H1 (cell line): ENCODE data around the gene GNG11. TPM values are rescaled to one million over a fixed set of nuclear protein-coding genes. Genes with fewer than 3 reads are reported as not detected.

Source experiments
- CTCF ChIA-PET: fragments of 300-600 bp; sonication (Branson Sonifier 250); formaldehyde crosslinking; loops from one replicate; lab custom pipeline; 2021; ENCODE audit not compliant: partially characterized antibody; lab: Charles Lee
- POLR2A ChIA-PET: fragments of 300-600 bp; sonication (Branson Sonifier 250); formaldehyde crosslinking; loops from one replicate; lab custom pipeline; 2021; ENCODE audit warnings: inconsistent platforms; ENCODE audit not compliant: partially characterized antibody; lab: Charles Lee
- DNase-seq, 2 experiments: peaks; one replicate each; pipeline versions ENCODE4 v3.0.0 to v3.0.0-alpha.2; 2010 to 2022; ENCODE audit warnings: low spot score in 2 of 2, low read depth in 1 of 2, mixed read lengths in 1 of 2
- FAIRE-seq: peaks from 2 replicates; lab custom pipeline; 2011; peaks lifted over from hg19 to GRCh38; lab: Jason Lieb, UNC
- H2AFZ ChIP-seq: 2 replicates; pipeline ENCODE4 v1.8.1; 2012; ENCODE audit warnings: low read length, inconsistent platforms
- H2AK5ac ChIP-seq: 2 replicates; pipeline ENCODE4 v1.6.1; 2013; ENCODE audit warnings: low read depth, low read length
- H2BK120ac ChIP-seq: replicated peaks from 2 replicates; pipeline ENCODE3; 2013; ENCODE audit warnings: low read depth, low read length, inconsistent platforms
- H2BK12ac ChIP-seq: 2 replicates; pipeline ENCODE4 v1.6.1; 2013; ENCODE audit warnings: low read depth, low read length
- H2BK15ac ChIP-seq: 2 replicates; pipeline ENCODE4 v1.6.1; 2013; ENCODE audit warnings: low read length
- H2BK20ac ChIP-seq: 2 replicates; pipeline ENCODE4 v1.6.1; 2013; ENCODE audit warnings: low read length
- H2BK5ac ChIP-seq: 2 replicates; pipeline ENCODE4 v1.6.1; 2013; ENCODE audit warnings: low read depth, low read length
- H3K14ac ChIP-seq: 2 replicates; pipeline ENCODE4 v1.6.1; 2013; ENCODE audit warnings: inconsistent platforms; ENCODE audit not compliant: insufficient read length
- H3K18ac ChIP-seq: 2 replicates; pipeline ENCODE4 v1.6.1; 2013; ENCODE audit warnings: low read length; ENCODE audit errors: extremely low read depth
- H3K23ac ChIP-seq: 2 replicates; pipeline ENCODE4 v1.6.1; 2013; ENCODE audit warnings: inconsistent platforms; ENCODE audit not compliant: insufficient read length
- H3K23me2 ChIP-seq: 2 replicates; pipeline ENCODE4 v1.6.1; 2013; ENCODE audit warnings: low read depth, low read length
- H3K27ac ChIP-seq: 2 replicates; pipeline ENCODE4 v1.6.1; 2011; ENCODE audit warnings: low read depth, low read length, inconsistent platforms
- H3K27me3 ChIP-seq, 4 experiments: replicated peaks in 1 of 4; 1 replicate in 1 of 4; 2 replicates in 3 of 4; pipeline versions ENCODE4 v1.6.1 to v1.8.1; 2011 to 2013; ENCODE audit warnings: low read length in 3 of 4, mild to moderate bottlenecking in 3 of 4, inconsistent platforms in 2 of 4, mixed read lengths in 2 of 4, moderate library complexity in 1 of 4; ENCODE audit not compliant: control insufficient read depth in 3 of 4, insufficient read depth in 3 of 4; ENCODE audit errors: extremely low read depth in 1 of 4
- H3K36me3 ChIP-seq, 4 experiments: 2 replicates each; pipeline versions ENCODE4 v1.6.1 to v1.8.1; 2011 to 2013; ENCODE audit warnings: mild to moderate bottlenecking in 4 of 4, low read length in 3 of 4, moderate library complexity in 2 of 4, control low read depth in 1 of 4, inconsistent platforms in 1 of 4; ENCODE audit not compliant: insufficient read depth in 4 of 4, control insufficient read depth in 2 of 4
- H3K4ac ChIP-seq: replicated peaks from 2 replicates; pipeline ENCODE3; 2013; ENCODE audit warnings: low read length, low read depth, mixed read lengths, inconsistent platforms; ENCODE audit not compliant: insufficient read length
- H3K4me1 ChIP-seq, 4 experiments: replicated peaks in 1 of 4; 1 replicate in 1 of 4; 2 replicates in 3 of 4; pipeline versions ENCODE4 v1.6.1 to v1.8.1; 2011 to 2013; ENCODE audit warnings: low read length in 3 of 4, inconsistent platforms in 2 of 4, mixed read lengths in 1 of 4; ENCODE audit not compliant: insufficient read depth in 4 of 4, control insufficient read depth in 3 of 4
- H3K4me2 ChIP-seq, 2 experiments: 2 replicates each; pipeline versions ENCODE4 v1.6.1 to v1.8.1; 2011 to 2013; ENCODE audit warnings: low read depth in 2 of 2, low read length in 2 of 2, control low read depth in 1 of 2, inconsistent platforms in 1 of 2, mild to moderate bottlenecking in 1 of 2; ENCODE audit not compliant: insufficient read depth in 1 of 2
- H3K4me3 ChIP-seq, 4 experiments: fragments of 200-600, 300-600 bp in 1 of 4; sonication (generic), shearing (Covaris generic), sonication (Bioruptor Twin) in 1 of 4; 2 replicates each; pipeline versions ENCODE4 v1.5.1 to v1.8.1; 2011 to 2016; ENCODE audit warnings: low read length in 4 of 4, low read depth in 3 of 4, control low read depth in 2 of 4, inconsistent platforms in 2 of 4, mild to moderate bottlenecking in 2 of 4, mixed read lengths in 1 of 4, moderate library complexity in 1 of 4; ENCODE audit not compliant: insufficient read depth in 2 of 4; ENCODE audit errors: extremely low read depth in 1 of 4
- H3K56ac ChIP-seq: replicated peaks from 2 replicates; pipeline ENCODE3; 2013; ENCODE audit warnings: low read depth, mild to moderate bottlenecking, mixed read lengths, low read length, inconsistent platforms; ENCODE audit not compliant: insufficient read length
- H3K79me1 ChIP-seq: 2 replicates; pipeline ENCODE4 v1.6.1; 2013; ENCODE audit warnings: low read depth, low read length, control low read depth
- H3K79me2 ChIP-seq, 2 experiments: 2 replicates each; pipeline versions ENCODE4 v1.6.1 to v1.8.1; 2012 to 2013; ENCODE audit warnings: low read length in 2 of 2, mild to moderate bottlenecking in 2 of 2, inconsistent platforms in 1 of 2; ENCODE audit not compliant: insufficient read depth in 2 of 2, control insufficient read depth in 1 of 2
- H3K9ac ChIP-seq, 4 experiments: replicated peaks in 1 of 4; 1 replicate in 1 of 4; 2 replicates in 3 of 4; pipeline versions ENCODE4 v1.6.1 to v1.8.1; 2011 to 2013; ENCODE audit warnings: low read depth in 3 of 4, low read length in 3 of 4, control low read depth in 2 of 4, mild to moderate bottlenecking in 2 of 4, moderate library complexity in 2 of 4, inconsistent platforms in 1 of 4; ENCODE audit errors: extremely low read depth in 1 of 4
- H3K9me3 ChIP-seq, 2 experiments: 2 replicates each; pipeline versions ENCODE4 v1.6.1 to v1.8.1; 2012 to 2013; ENCODE audit warnings: mild to moderate bottlenecking in 2 of 2, moderate library complexity in 2 of 2, control low read depth in 1 of 2, inconsistent platforms in 1 of 2, low read depth in 1 of 2, low read length in 1 of 2, mixed read lengths in 1 of 2; ENCODE audit not compliant: insufficient read depth in 2 of 2
- H4K20me1 ChIP-seq, 2 experiments: replicated peaks in 1 of 2; 2 replicates each; pipeline versions ENCODE3 to v1.8.1; 2011 to 2013; ENCODE audit warnings: inconsistent platforms in 2 of 2, low read length in 2 of 2, mild to moderate bottlenecking in 1 of 2; ENCODE audit not compliant: insufficient read depth in 2 of 2, control insufficient read depth in 1 of 2
- H4K5ac ChIP-seq: 2 replicates; pipeline ENCODE4 v1.6.1; 2013; ENCODE audit warnings: low read length, low read depth, mixed read lengths, inconsistent platforms; ENCODE audit not compliant: insufficient read length
- H4K8ac ChIP-seq: 2 replicates; pipeline ENCODE4 v1.8.0; 2013; ENCODE audit warnings: mild to moderate bottlenecking, moderate library complexity, low read length, inconsistent platforms; ENCODE audit not compliant: insufficient read depth; ENCODE audit errors: extremely low read depth
- H4K91ac ChIP-seq: replicated peaks from 2 replicates; pipeline ENCODE3; 2013; ENCODE audit warnings: low read length, mixed read lengths, inconsistent platforms; ENCODE audit not compliant: insufficient read length
- CREB1 ChIP-seq: IDR thresholded peaks from 2 replicates; pipeline ENCODE4 v1.6.1; 2012; ENCODE audit warnings: inconsistent platforms
- CTBP2 ChIP-seq: IDR thresholded peaks from 2 replicates; pipeline ENCODE4 v1.7.0; 2011; ENCODE audit warnings: borderline replicate concordance, mild to moderate bottlenecking, moderate library complexity, mixed read lengths, low read length; ENCODE audit not compliant: insufficient read depth, insufficient read length
- KDM4A ChIP-seq: IDR thresholded peaks from one replicate; pipeline ENCODE4 v1.7.1; 2012; ENCODE audit warnings: low read depth, mild to moderate bottlenecking, moderate library complexity, low read length, inconsistent platforms; ENCODE audit not compliant: severe bottlenecking
- SIN3A ChIP-seq, 2 experiments: IDR thresholded peaks in 1 of 2; conservative IDR thresholded peaks in 1 of 2; 2 replicates each; pipeline ENCODE4 v1.6.1; 2011 to 2012; ENCODE audit warnings: low read length in 2 of 2, improper control_type of control experiment in 1 of 2, low read depth in 1 of 2, mild to moderate bottlenecking in 1 of 2
- TBP ChIP-seq: IDR thresholded peaks from 2 replicates; pipeline ENCODE4 v1.6.1; 2011; ENCODE audit warnings: low read depth, low read length, improper control_type of control experiment
- WGBS, 2 experiments: shearing (Covaris generic) in 1 of 2; methylation state at CpG; one replicate each; pipeline versions ENCODE4 v1.1.6 to v1.1.7; 2013 to 2015; ENCODE audit warnings: low lambda C conversion rate in 2 of 2, mixed read lengths in 2 of 2, inconsistent platforms in 1 of 2, low coverage in 1 of 2, missing lambda C conversion rate in 1 of 2; ENCODE audit not compliant: insufficient replicate concordance in 2 of 2, insufficient coverage in 1 of 2, insufficient read length in 1 of 2; ENCODE audit errors: extremely low coverage in 1 of 2, missing lambda C conversion rate in 1 of 2; 5-methylcytosine and 5-hydroxymethylcytosine counted together
- polyA plus RNA-seq, 7 experiments: library from polyadenylated mRNA; depleted of rRNA in 3 of 7; stranded (reverse) in 5 of 7; unstranded in 2 of 7; fragments of >200 nt in 5 of 7; fragments of 200-250 nt in 2 of 7; gene quantifications; 1 replicate in 5 of 7; 2 replicates in 1 of 7; 4 replicates in 1 of 7; pipeline versions ENCODE4 v1.2.1 to v1.2.3, GENCODE V29; 2011 to 2013; ENCODE audit warnings: missing spikeins in 2 of 7, mixed read lengths in 2 of 7
- total RNA-seq: library from RNA; stranded (reverse); fragmentation: NEBNext Ultra II Directional; extraction: Animal tissue kit (Norgen Biotek cat#: 25700); gene quantifications from 2 replicates; pipeline ENCODE4 v1.2.1, GENCODE V29; 2021

Gene GNG11
- total and polyA plus RNA-seq, 2 of the 8 experiments (the other 6 are each of a cell fraction or from before 2014, with no cell fraction given): 0.38 to 1.3 TPM

- Histone ChIP-seq H3K4me1 (no peaks in the 10 kb centered on the region), H2BK12ac (no peak overlapping the region), H3K27ac (no peak overlapping the region), H4K5ac (no peak overlapping the region), H4K91ac (no peak overlapping the region), H3K56ac (no peak overlapping the region), H4K8ac (no peak overlapping the region), H3K4ac (no peak overlapping the region), H3K9me3 (no peaks in the 10 kb centered on the region), H2AFZ (no peak overlapping the region), H3K4me2 (no peak overlapping the region), H3K79me1 (no peaks in the 10 kb centered on the region), H2BK20ac (no peak overlapping the region), H3K23me2 (no peaks in the 10 kb centered on the region), H3K36me3 (no peaks in the 10 kb centered on the region), H4K20me1 (no peaks in the 10 kb centered on the region), H3K9ac (no peak overlapping the region), H2BK5ac (no peak overlapping the region), H2AK5ac (no peak overlapping the region), H3K4me3 (no peak overlapping the region), H3K14ac (no peak overlapping the region), H2BK15ac (no peak overlapping the region), H3K27me3 (peaks cover 0 to 1% (median 0%) of the 10 kb centered on the region in 4 experiments; a peak in 1 of 7 replicates), H3K23ac (no peak overlapping the region), H3K18ac (no peak overlapping the region), H3K79me2 (no peaks in the 10 kb centered on the region), H2BK120ac (no peak overlapping the region)
- DNase-seq (no peak), FAIRE-seq (no peak)
- WGBS, 2 experiments: 89% methylated on average over 2 of the region's 2 CpGs; no CpG with 5 or more reads in 1 of the 2 experiments
- POLR2A ChIA-PET: no interaction called here
- CTCF ChIA-PET: interaction anchor here (1.8 kb wide), 1 partner anchor 32 kb away, joined by 5 read pairs; no protein-coding TSS in a partner anchor
- no peak for TF ChIP-seq CREB1
- TF ChIP-seq SIN3A (conservative IDR thresholded peaks at IDR 0.05 in 1 of 2, IDR thresholded peaks at IDR 0.05 in 1 of 2; ENCODE audit: low read depth in 1 of 2, low read length in 2 of 2): no peak
- no peak for TF ChIP-seq TBP
- TF ChIP-seq CTBP2: no peak
- TF ChIP-seq KDM4A: no peak
Measured at GRCh38 chr7:93935102-93935501, 13.6 kb downstream of the GNG11 start.
